Measurements from ENCODE around the gene C2orf78. TPM values are rescaled to one million over a fixed set of nuclear protein-coding genes. Genes with fewer than 3 reads are reported as not detected.

Gene C2orf78
- total and polyA plus RNA-seq, 2 donors (not counting 3 experiments of a cell fraction or from before 2014, with no cell fraction given), result not detected

GRCh38 chr2:73856214-73856613, 72.2 kb downstream of the C2orf78 start:
- intact Hi-C loops (cut with micrococcal nuclease), result no loop called here
- DNase-seq (ENCODE audit: low read depth, low spot score), result no peak
- CTCF ChIA-PET, result no interaction called here

More at GRCh38 chr2:73856214-73856613, 72.2 kb downstream of the C2orf78 start:
- H3K9ac ChIP-seq (replicated peaks; ENCODE audit: extremely low read depth, insufficient read depth, low read length), result no peak overlapping the region
- dilution Hi-C loops (cut with MboI; ENCODE audit: extremely low pct_ligation_motif_present, low sequenced_read_pairs), result no loop called here
- FAIRE-seq, result no peak
- POLR2A ChIA-PET, result no interaction called here
- H3K79me2 ChIP-seq (ENCODE audit: control insufficient read depth, insufficient read depth, low read length), result no peaks in the 10 kb centered on the region
- H3K27me3 ChIP-seq (ENCODE audit: control insufficient read depth in 2 of 2, insufficient read depth in 2 of 2, low read length in 2 of 2), result no peaks in the 10 kb centered on the region
- H4K20me1 ChIP-seq (replicated peaks; ENCODE audit: control insufficient read depth, extremely low read depth, insufficient read depth, low read length), result no peaks in the 10 kb centered on the region
- H3K4me1 ChIP-seq (ENCODE audit: control insufficient read depth, extremely low read depth, insufficient read depth, low read length), result peaks cover 13% of the 10 kb centered on the region
- no peak overlapping the region for H3K27ac ChIP-seq (ENCODE audit: insufficient read depth, low read depth, low read length)
- H3K4me2 ChIP-seq (ENCODE audit: insufficient read depth, low read length), result no peak overlapping the region
- no peak overlapping the region for H2AFZ ChIP-seq (ENCODE audit: low read depth, low read length)
- TF ChIP-seq GATA2 (IDR thresholded peaks at IDR 0.05; ENCODE audit: insufficient read depth, insufficient read length, low read depth, low read length) (no peak), JUN (IDR thresholded peaks at IDR 0.05; ENCODE audit: borderline replicate concordance, insufficient read depth, insufficient read length, low read depth) (no peak), EZH2 (IDR thresholded peaks at IDR 0.05; ENCODE audit: borderline replicate concordance, low read depth, low read length, severe bottlenecking) (no peak), MYC (IDR thresholded peaks at IDR 0.05; ENCODE audit: low read depth, low read length) (no peak), MAX (IDR thresholded peaks at IDR 0.05; ENCODE audit: insufficient read depth, insufficient read length) (no peak), CTCF (IDR thresholded peaks at IDR 0.05; ENCODE audit: extremely low read depth in 1 of 2, insufficient read depth in 1 of 2, low read depth in 1 of 2, low read length in 2 of 2) (no peak), POLR2A (IDR thresholded peaks at IDR 0.05; ENCODE audit: low read depth, low read length) (no peak), FOS (IDR thresholded peaks at IDR 0.05; ENCODE audit: borderline replicate concordance, insufficient read depth, low read length) (no peak), POLR2AphosphoS5 (IDR thresholded peaks at IDR 0.05; ENCODE audit: insufficient read depth, low read depth, low read length) (no peak)
- no peaks in the 10 kb centered on the region for H3K9me3 ChIP-seq (replicated peaks; ENCODE audit: control insufficient read depth, insufficient read depth, low read length)
- H3K36me3 ChIP-seq (ENCODE audit: control insufficient read depth in 2 of 2, extremely low read depth in 1 of 2, insufficient read depth in 2 of 2, low read length in 2 of 2), result peaks cover 0 to 10% of the 10 kb centered on the region in 2 experiments
- no peaks in the 10 kb centered on the region for H3K9me1 ChIP-seq (replicated peaks; ENCODE audit: control insufficient read depth, extremely low read depth, insufficient read depth, low read length)
- no peak overlapping the region for H3K4me3 ChIP-seq (replicated peaks in 1 of 3; ENCODE audit: insufficient read depth in 1 of 3, low read depth in 1 of 3, low read length in 3 of 3)
- no TSS peak for BruUV-seq (replicated peaks)
